DMS 273 treated with DMSO at 0.1 percent for 48 hours (cell line): ENCODE measurements around the gene KCNIP1.

ENCODE experiments used
- DNase-seq: peaks from one replicate; lab custom pipeline; 2025; lab: John Stamatoyannopoulos, UW

Gene KCNIP1

GRCh38 chr5:170781946-170782345, 278.1 kb downstream of the KCNIP1 start:
- DNase-seq, result no peak

GRCh38 chr5:170782438-170782837, 278.6 kb downstream of the KCNIP1 start:
- DNase-seq, result no peak

- no peak for DNase-seq
These were observed 279.9 kb downstream of the KCNIP1 start, which contains the start of gene GABRP for GRCh38 chr5:170783498-170784247. Gene GABRP (plus strand): TSS chr5:170783725. CDS start chr5:170788616, 4,891 bp downstream.

- DNase-seq, result no peak
These were observed 281.6 kb downstream of the KCNIP1 start for GRCh38 chr5:170785416-170785815.
